ENCODE results near the gene LGALS12. TPM values are rescaled to one million over a fixed set of nuclear protein-coding genes. Genes with fewer than 3 reads are reported as not detected.

The LGALS12 gene
- total RNA-seq, 1 donor from 2014 or later = 9.9 TPM

DNA sequence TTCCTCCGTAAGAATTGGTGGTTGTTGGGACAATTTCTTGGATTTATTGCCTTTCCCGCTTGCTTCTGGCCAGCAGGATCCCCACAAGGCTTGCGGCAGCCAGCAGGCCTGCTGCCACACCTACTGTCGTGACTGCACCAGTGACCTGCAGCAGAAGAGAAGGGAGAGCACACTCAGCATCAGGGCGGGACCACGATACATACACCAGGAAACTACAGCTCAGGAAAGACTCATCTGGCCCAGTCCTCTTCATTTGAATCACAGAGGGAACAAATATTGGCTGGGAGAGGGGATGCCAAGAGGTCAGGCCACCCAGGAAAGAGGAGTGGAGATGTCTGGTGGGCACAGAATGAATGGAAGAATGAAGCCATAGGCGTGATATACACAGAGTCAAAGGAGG is 47.0 kb downstream of the LGALS12 start:
- no peak overlapping the region for H3K9ac ChIP-seq (ENCODE audit: low read depth in 1 of 3, low read length in 3 of 3)
- no peak overlapping the region for H3K27ac ChIP-seq (ENCODE audit: low read depth, low read length)
- no peaks in the 10 kb centered on the region for H3K9me3 ChIP-seq (ENCODE audit: control insufficient read depth in 3 of 3, low read length in 3 of 3)

GRCh38 chr11:63553759-63554158 is 47.9 kb downstream of the LGALS12 start:
- H3K4me3 ChIP-seq (ENCODE audit: low read length in 3 of 3) = no peak overlapping the region
- no peaks in the 10 kb centered on the region for H3K9me3 ChIP-seq (ENCODE audit: control insufficient read depth in 3 of 3, low read length in 3 of 3)
- peaks cover 6 to 7% (median 7%) of the 10 kb centered on the region in 3 donors for H3K4me1 ChIP-seq (ENCODE audit: control insufficient read depth in 3 of 3, insufficient read depth in 3 of 3, low read length in 3 of 3)
- H3K27ac ChIP-seq (ENCODE audit: low read depth, low read length) = no peak overlapping the region
- H3K27me3 ChIP-seq (ENCODE audit: control insufficient read depth in 3 of 3, insufficient read depth in 3 of 3, low read length in 3 of 3) = no peaks in the 10 kb centered on the region
- no peak overlapping the region for H3K9ac ChIP-seq (ENCODE audit: low read depth in 1 of 3, low read length in 3 of 3)
- no peaks in the 10 kb centered on the region for H3K36me3 ChIP-seq (ENCODE audit: control insufficient read depth in 3 of 3, insufficient read depth in 3 of 3, low read length in 3 of 3)

More for the DNA sequence above, 47.0 kb downstream of the LGALS12 start:
- Histone ChIP-seq H3K4me1 (ENCODE audit: control insufficient read depth in 3 of 3, insufficient read depth in 3 of 3, low read length in 3 of 3) (peaks cover 6 to 7% (median 7%) of the 10 kb centered on the region in 3 donors), H3K36me3 (ENCODE audit: control insufficient read depth in 3 of 3, insufficient read depth in 3 of 3, low read length in 3 of 3) (no peaks in the 10 kb centered on the region), H3K27me3 (ENCODE audit: control insufficient read depth in 3 of 3, insufficient read depth in 3 of 3, low read length in 3 of 3) (no peaks in the 10 kb centered on the region), H3K4me3 (ENCODE audit: low read length in 3 of 3) (no peak overlapping the region)

GRCh38 chr11:63554877-63555223 is 49.0 kb downstream of the LGALS12 start:
- no peak overlapping the region for H3K4me3 ChIP-seq (ENCODE audit: low read length in 3 of 3)
- no peaks in the 10 kb centered on the region for H3K27me3 ChIP-seq (ENCODE audit: control insufficient read depth in 3 of 3, insufficient read depth in 3 of 3, low read length in 3 of 3)
- H3K27ac ChIP-seq (ENCODE audit: low read depth, low read length) = no peak overlapping the region
- no peak overlapping the region for H3K9ac ChIP-seq (ENCODE audit: low read depth in 1 of 3, low read length in 3 of 3)
- H3K36me3 ChIP-seq (ENCODE audit: control insufficient read depth in 3 of 3, insufficient read depth in 3 of 3, low read length in 3 of 3) = no peaks in the 10 kb centered on the region
- H3K4me1 ChIP-seq (ENCODE audit: control insufficient read depth in 3 of 3, insufficient read depth in 3 of 3, low read length in 3 of 3) = peaks cover 6 to 7% (median 7%) of the 10 kb centered on the region in 3 donors
- H3K9me3 ChIP-seq (ENCODE audit: control insufficient read depth in 3 of 3, low read length in 3 of 3) = no peaks in the 10 kb centered on the region

DNA sequence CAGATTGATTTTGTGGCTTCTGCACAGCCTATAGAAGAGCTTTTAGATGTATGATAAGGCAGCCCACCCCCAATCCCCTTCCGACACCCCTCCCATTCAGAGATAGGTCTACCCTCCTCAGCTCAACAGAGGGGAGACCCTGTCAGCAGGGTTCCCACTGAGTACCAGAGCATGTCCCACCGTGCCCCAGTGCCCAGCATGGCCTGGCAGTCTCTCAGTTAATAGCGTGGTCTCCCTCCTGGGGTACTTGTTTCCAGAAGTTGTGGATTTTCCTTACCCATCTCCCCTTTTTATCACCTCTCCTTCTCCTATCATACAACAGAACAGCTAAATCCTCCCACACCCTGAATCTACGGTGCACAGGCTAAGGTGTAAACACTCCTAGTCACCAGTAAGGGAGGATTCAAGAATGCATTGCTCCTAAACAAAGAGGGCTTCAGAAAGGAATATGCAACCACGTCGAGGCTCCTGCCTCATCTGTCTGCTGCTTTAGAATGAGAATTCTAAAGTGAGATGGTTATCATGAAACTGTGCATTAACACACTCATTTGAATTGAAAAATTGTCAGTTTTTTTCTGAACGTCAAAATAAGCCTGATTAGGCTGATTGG is 50.6 kb downstream of the LGALS12 start:
- Histone ChIP-seq H3K27me3 (ENCODE audit: control insufficient read depth in 3 of 3, insufficient read depth in 3 of 3, low read length in 3 of 3) (no peaks in the 10 kb centered on the region), H3K9me3 (ENCODE audit: control insufficient read depth in 3 of 3, low read length in 3 of 3) (no peaks in the 10 kb centered on the region), H3K27ac (ENCODE audit: low read depth, low read length) (no peak overlapping the region), H3K36me3 (ENCODE audit: control insufficient read depth in 3 of 3, insufficient read depth in 3 of 3, low read length in 3 of 3) (no peaks in the 10 kb centered on the region), H3K9ac (ENCODE audit: low read depth in 1 of 3, low read length in 3 of 3) (no peak overlapping the region), H3K4me1 (ENCODE audit: control insufficient read depth in 3 of 3, insufficient read depth in 3 of 3, low read length in 3 of 3) (peaks cover 4 to 10% (median 7%) of the 10 kb centered on the region in 3 donors), H3K4me3 (ENCODE audit: low read length in 3 of 3) (no peak overlapping the region)

GRCh38 chr11:63557570-63557969 is 51.7 kb downstream of the LGALS12 start:
- Histone ChIP-seq H3K9ac (ENCODE audit: low read depth in 1 of 3, low read length in 3 of 3) (no peak overlapping the region), H3K27ac (ENCODE audit: low read depth, low read length) (no peak overlapping the region), H3K36me3 (ENCODE audit: control insufficient read depth in 3 of 3, insufficient read depth in 3 of 3, low read length in 3 of 3) (no peaks in the 10 kb centered on the region), H3K4me1 (ENCODE audit: control insufficient read depth in 3 of 3, insufficient read depth in 3 of 3, low read length in 3 of 3) (peaks cover 0 to 4% (median 3%) of the 10 kb centered on the region in 3 donors), H3K27me3 (ENCODE audit: control insufficient read depth in 3 of 3, insufficient read depth in 3 of 3, low read length in 3 of 3) (no peaks in the 10 kb centered on the region), H3K4me3 (ENCODE audit: low read length in 3 of 3) (no peak overlapping the region), H3K9me3 (ENCODE audit: control insufficient read depth in 3 of 3, low read length in 3 of 3) (no peaks in the 10 kb centered on the region)

DNA sequence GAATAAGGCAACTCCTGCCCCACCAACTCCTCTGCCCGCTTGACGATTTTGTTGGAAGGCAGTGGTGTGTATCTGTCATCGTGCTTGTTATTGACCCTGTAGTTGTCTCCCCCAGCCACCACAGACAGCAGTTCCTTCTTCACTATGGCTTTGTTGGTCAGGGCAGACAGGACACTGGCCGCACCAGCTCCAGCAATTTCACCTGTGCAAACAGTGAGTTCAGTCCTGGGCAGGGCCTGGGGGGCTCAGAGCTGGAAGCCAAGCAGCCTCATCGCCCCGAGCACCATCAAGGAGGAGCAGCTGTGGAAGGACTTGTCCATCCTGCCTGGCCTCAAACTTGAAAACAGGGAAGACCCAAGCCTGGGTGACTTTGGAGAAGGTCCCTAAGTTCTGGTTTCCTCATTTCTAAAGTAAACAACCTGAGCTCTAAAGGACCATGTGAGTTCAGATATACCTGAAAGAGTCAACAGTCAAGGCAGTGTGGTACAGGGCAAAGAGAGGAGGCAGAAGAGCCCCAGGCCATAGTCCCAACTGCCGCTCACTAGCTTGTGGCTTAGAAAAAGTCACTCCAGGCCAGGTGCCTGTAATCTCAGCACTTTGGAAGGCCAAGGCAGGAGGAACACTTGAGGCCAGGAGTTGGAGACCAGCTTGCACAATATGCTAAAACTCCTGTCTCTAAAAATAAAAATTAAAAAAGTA is 52.7 kb downstream of the LGALS12 start:
- H3K36me3 ChIP-seq (ENCODE audit: control insufficient read depth in 3 of 3, insufficient read depth in 3 of 3, low read length in 3 of 3) = no peaks in the 10 kb centered on the region
- H3K9me3 ChIP-seq (ENCODE audit: control insufficient read depth in 3 of 3, low read length in 3 of 3) = no peaks in the 10 kb centered on the region
- no peaks in the 10 kb centered on the region for H3K27me3 ChIP-seq (ENCODE audit: control insufficient read depth in 3 of 3, insufficient read depth in 3 of 3, low read length in 3 of 3)
- no peak overlapping the region for H3K27ac ChIP-seq (ENCODE audit: low read depth, low read length)
- no peak overlapping the region for H3K4me3 ChIP-seq (ENCODE audit: low read length in 3 of 3)
- no peak overlapping the region for H3K9ac ChIP-seq (ENCODE audit: low read depth in 1 of 3, low read length in 3 of 3)
- peaks cover 0 to 4% (median under 1%) of the 10 kb centered on the region in 3 donors for H3K4me1 ChIP-seq (ENCODE audit: control insufficient read depth in 3 of 3, insufficient read depth in 3 of 3, low read length in 3 of 3)

GRCh38 chr11:63560506-63561180 is 54.8 kb downstream of the LGALS12 start:
- Histone ChIP-seq H3K9ac (ENCODE audit: low read depth in 1 of 3, low read length in 3 of 3) (no peak overlapping the region), H3K9me3 (ENCODE audit: control insufficient read depth in 3 of 3, low read length in 3 of 3) (no peaks in the 10 kb centered on the region), H3K4me3 (ENCODE audit: low read length in 3 of 3) (no peak overlapping the region), H3K27ac (ENCODE audit: low read depth, low read length) (no peak overlapping the region), H3K36me3 (ENCODE audit: control insufficient read depth in 3 of 3, insufficient read depth in 3 of 3, low read length in 3 of 3) (no peaks in the 10 kb centered on the region), H3K27me3 (ENCODE audit: control insufficient read depth in 3 of 3, insufficient read depth in 3 of 3, low read length in 3 of 3) (no peaks in the 10 kb centered on the region), H3K4me1 (ENCODE audit: control insufficient read depth in 3 of 3, insufficient read depth in 3 of 3, low read length in 3 of 3) (peaks cover 0 to 4% (median 0%) of the 10 kb centered on the region in 3 donors)

GRCh38 chr11:63563201-63564055 is 57.5 kb downstream of the LGALS12 start, which contains the start of gene PLAAT2:
TSS of gene PLAAT2 (minus strand) at chr11:63563379. CDS start at chr11:63563324, 55 bp downstream.
- no peaks in the 10 kb centered on the region for H3K9me3 ChIP-seq (ENCODE audit: control insufficient read depth in 3 of 3, low read length in 3 of 3)
- H3K27me3 ChIP-seq (ENCODE audit: control insufficient read depth in 3 of 3, insufficient read depth in 3 of 3, low read length in 3 of 3) = no peaks in the 10 kb centered on the region
- no peak within 1 kb of the TSS for H3K9ac ChIP-seq (ENCODE audit: low read depth in 1 of 3, low read length in 3 of 3)
- no peak within 1 kb of the TSS for H3K4me3 ChIP-seq (ENCODE audit: low read length in 3 of 3)
- H3K36me3 ChIP-seq (ENCODE audit: control insufficient read depth in 3 of 3, insufficient read depth in 3 of 3, low read length in 3 of 3) = no peaks in the 10 kb centered on the region
- H3K4me1 ChIP-seq (ENCODE audit: control insufficient read depth in 3 of 3, insufficient read depth in 3 of 3, low read length in 3 of 3) = peaks cover 7 to 13% (median 9%) of the 10 kb centered on the region in 3 donors
- H3K27ac ChIP-seq (ENCODE audit: low read depth, low read length) = no peak within 1 kb of the TSS

DNA sequence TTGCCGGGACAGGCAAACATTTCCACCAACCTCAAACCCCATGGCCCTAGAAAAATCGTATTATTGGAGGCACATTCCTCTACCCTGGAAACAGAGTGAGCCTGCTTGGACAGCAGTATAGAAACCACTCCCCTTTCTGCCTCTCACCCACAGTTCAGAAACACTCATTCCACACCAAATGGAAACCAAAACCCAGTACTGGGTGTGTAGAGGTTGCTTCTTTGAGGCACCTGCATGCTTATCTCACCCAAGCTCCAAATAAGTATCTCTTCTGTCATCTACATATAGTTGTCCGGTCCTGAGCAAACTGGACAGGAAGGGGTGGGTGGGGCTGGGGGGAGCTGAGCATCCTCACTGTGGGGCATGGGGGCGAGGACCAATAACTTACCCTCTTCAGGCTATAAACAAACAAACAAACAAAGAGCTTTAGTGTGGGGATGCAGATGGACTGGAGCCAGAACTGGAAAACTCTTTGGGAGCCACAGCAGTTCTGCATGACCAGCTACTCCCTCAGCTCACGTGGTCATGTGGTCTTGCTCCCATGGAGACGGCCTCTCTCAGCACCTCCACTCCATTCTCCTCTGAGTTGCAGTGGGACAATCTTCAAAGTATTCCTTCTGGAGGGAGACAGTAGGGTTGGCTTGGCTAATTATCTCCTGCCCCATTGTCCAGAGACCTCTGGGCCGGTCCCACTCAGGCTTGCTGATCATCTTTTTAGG is 58.3 kb downstream of the LGALS12 start:
- no peaks in the 10 kb centered on the region for H3K36me3 ChIP-seq (ENCODE audit: control insufficient read depth in 3 of 3, insufficient read depth in 3 of 3, low read length in 3 of 3)
- no peak overlapping the region for H3K27ac ChIP-seq (ENCODE audit: low read depth, low read length)
- no peaks in the 10 kb centered on the region for H3K27me3 ChIP-seq (ENCODE audit: control insufficient read depth in 3 of 3, insufficient read depth in 3 of 3, low read length in 3 of 3)
- H3K4me1 ChIP-seq (ENCODE audit: control insufficient read depth in 3 of 3, insufficient read depth in 3 of 3, low read length in 3 of 3) = peaks cover 7 to 13% (median 9%) of the 10 kb centered on the region in 3 donors
- no peaks in the 10 kb centered on the region for H3K9me3 ChIP-seq (ENCODE audit: control insufficient read depth in 3 of 3, low read length in 3 of 3)
- no peak overlapping the region for H3K9ac ChIP-seq (ENCODE audit: low read depth in 1 of 3, low read length in 3 of 3)
- no peak overlapping the region for H3K4me3 ChIP-seq (ENCODE audit: low read length in 3 of 3)

All from skeletal muscle tissue (tissue), 4 donors.